HEK293T (cell line): ENCODE measurements around the gene S100A3.

Source experiments
- ARNT ChIP-seq: fragments of 450-650 bp; IDR thresholded peaks from 2 replicates; pipeline ENCODE4 v1.6.1; 2017; ENCODE audit warnings: mild to moderate bottlenecking
- BHLHE40 ChIP-seq: fragments of 450-650 bp; IDR thresholded peaks from 2 replicates; pipeline ENCODE4 v1.6.1; 2016; ENCODE audit warnings: mild to moderate bottlenecking, moderate library complexity, borderline replicate concordance
- CTBP1 ChIP-seq: fragments of 450-650 bp; IDR thresholded peaks from 2 replicates; pipeline ENCODE4 v1.6.1; 2016; ENCODE audit warnings: borderline replicate concordance
- ELF4 ChIP-seq: fragments of 450-650 bp; IDR thresholded peaks from 2 replicates; pipeline ENCODE4 v1.6.1; 2017; ENCODE audit warnings: antibody characterized with exemption
- FOXA1 ChIP-seq: fragments of 450-650 bp; IDR thresholded peaks from 2 replicates; pipeline ENCODE4 v1.6.1; 2016; ENCODE audit warnings: mild to moderate bottlenecking
- FOXK2 ChIP-seq: fragments of 450-650 bp; IDR thresholded peaks from 2 replicates; pipeline ENCODE4 v1.6.1; 2016; ENCODE audit warnings: mild to moderate bottlenecking
- FOXM1 ChIP-seq: fragments of 450-650 bp; IDR thresholded peaks from 2 replicates; pipeline ENCODE4 v1.6.1; 2017; ENCODE audit warnings: mild to moderate bottlenecking, borderline replicate concordance
- HDGF ChIP-seq: fragments of 450-650 bp; IDR thresholded peaks from 2 replicates; pipeline ENCODE4 v1.6.1; 2017; ENCODE audit warnings: antibody characterized with exemption, borderline replicate concordance
- LEF1 ChIP-seq: fragments of 450-650 bp; IDR thresholded peaks from 2 replicates; pipeline ENCODE4 v1.6.1; 2017; ENCODE audit warnings: mild to moderate bottlenecking, borderline replicate concordance
- NFRKB ChIP-seq: fragments of 450-650 bp; IDR thresholded peaks from 2 replicates; pipeline ENCODE4 v1.6.1; 2016; ENCODE audit warnings: mild to moderate bottlenecking, moderate library complexity
- SP1 ChIP-seq: fragments of 450-650 bp; IDR thresholded peaks from 2 replicates; pipeline ENCODE4 v1.6.1; 2017
- SUZ12 ChIP-seq: fragments of 450-650 bp; IDR thresholded peaks from 2 replicates; pipeline ENCODE4 v1.6.1; 2016; ENCODE audit warnings: mild to moderate bottlenecking
- TARDBP ChIP-seq: fragments of 450-650 bp; IDR thresholded peaks from 2 replicates; pipeline ENCODE4 v1.6.1; 2016
- ZNF384 ChIP-seq: fragments of 450-650 bp; IDR thresholded peaks from 2 replicates; pipeline ENCODE4 v1.6.1; 2016

DNA sequence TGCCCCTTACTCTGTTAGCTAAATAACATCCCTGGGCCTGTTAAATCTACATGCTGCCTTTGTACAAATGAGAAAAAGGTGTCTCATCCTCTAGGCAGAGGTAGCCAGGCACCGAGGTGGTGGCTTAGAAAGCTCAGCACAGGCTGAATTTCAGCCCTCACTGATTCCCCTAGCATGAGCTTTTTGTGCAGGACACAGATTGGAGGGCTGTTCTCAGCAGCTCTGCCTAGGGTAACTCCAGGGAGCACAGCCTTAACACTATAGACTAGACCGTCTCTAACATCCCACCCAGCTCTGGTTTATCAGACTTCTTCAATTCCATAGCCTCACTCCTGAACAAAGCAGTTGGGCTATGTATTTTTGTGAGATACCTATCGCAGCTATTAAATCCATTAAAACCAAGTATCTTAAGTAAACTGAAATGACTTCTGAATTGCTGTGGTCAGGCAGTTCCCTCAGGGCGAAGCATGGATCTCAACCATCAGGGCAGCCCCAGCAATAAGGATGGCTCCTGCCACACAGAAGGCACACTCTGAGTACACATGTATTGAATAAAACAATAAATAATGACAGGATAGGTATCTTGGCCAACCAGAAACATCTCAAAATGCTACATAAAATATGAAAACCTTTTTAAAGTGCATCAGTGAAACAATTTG is 28.1 kb downstream of the S100A3 start:
- TF ChIP-seq TARDBP (no peak), FOXA1 (no peak), SP1 (no peak), ELF4 (no peak), HDGF (no peak), FOXK2 (no peak), BHLHE40 (no peak), FOXM1 (no peak), ARNT (no peak), NFRKB (no peak), CTBP1 (no peak), SUZ12 (no peak), ZNF384 (no peak), LEF1 (no peak)
